ENCODE measurements around the gene GOLPH3.

GOLPH3 gene

DNA sequence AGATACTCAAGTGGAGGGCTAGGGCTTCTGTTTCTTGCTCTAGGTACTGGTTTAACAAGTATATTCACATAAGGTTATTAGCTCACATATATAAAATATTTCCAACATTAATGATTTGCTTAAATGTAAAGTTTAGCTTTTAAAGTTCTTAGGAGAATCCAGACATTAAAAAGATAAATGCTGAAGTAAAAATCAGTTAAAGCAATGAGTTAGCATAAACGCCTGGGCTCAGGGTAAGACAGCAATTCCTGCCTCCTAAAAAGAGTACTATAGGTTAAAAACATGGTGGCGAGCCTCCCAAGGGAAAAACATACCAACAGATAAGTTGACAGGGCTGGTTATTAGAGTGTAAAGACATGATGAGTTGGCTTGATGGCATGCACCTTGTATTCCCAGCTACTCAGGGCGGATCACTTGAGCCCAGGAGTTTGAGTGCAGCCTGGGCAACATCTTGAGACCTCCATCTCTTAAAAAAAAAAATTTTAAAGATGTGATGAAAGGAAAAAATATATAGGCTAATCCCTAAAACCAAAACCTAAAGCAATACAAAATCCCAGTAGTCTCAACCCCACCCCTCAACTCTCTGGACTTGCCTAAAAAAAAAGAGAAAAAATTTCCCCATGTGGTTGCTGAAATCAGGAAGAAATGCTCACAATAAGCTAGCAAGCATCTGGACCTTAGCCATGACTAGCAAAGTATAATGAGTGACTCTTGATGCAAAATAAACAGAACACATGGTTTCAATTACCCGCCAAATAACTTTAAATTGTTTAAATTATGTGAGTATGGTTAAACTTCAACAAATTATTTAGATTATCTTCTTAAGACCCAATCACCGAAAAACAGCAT, 3.6 kb downstream of the GOLPH3 start:
- no peak for DNase-seq

DNA sequence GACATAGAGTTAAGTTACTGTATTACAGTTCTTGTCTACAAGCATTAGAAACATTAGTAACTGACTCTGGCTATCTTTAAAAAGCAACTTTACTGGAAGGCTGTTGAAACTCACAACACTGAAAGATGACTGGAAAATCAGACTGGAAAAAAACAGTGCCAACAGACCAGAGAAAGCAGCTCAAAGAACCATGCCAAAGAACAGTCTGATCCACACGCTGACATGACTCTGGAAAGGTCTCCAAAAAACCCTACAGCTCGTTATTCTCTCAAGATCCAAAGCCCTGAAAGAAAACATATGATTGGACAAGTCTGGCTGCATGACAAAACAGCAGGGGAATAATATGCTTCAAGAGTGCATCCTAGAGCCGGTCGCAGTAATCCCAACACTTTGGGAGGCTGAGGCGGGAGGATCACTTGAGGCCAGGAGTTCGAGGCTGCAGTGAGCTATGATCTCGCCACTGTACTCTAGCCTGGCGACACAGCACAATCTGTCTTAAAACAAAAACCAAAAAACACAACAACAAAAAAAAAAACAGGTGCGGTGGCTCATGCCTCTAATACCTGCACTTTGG, 5.6 kb downstream of the GOLPH3 start:
- DNase-seq, result no peak

DNA sequence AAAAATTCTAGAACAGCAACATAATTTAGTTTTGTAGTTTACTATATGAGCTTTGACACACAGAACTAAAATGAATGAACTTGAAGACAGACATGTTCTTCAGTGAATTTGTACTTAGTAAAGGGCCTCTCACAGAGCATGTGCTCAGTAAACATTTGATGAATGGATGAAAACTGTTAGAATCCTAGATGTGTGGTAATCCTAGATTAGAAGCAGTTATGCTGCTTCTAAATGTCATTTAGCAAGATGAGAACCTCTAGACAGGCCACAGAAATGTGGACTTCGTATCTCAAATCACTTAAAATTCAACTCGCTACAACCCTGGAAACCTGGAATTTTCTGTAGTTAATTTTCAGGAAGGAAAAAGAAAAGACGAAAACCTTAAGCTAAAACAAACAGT, 8.5 kb downstream of the GOLPH3 start:
- no peak for DNase-seq

DNA sequence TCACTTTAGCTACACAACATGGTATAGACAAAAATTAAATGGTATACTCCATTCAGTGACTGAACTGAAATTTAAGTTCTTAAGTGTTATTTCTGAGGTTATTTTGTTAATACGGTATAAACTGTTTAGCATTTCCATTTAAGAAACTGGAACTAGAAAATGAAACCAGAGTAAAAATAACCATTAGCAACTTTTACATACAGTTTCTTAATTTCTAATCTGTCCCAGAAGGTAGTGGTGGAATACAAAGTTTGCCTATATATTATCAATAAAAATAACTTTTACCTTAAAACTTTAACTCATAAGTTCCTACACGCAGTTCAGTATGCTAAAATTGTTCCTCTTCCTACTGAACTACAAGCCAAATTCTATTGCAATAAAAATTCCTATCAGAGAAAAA, 10.3 kb downstream of the GOLPH3 start:
- DNase-seq, result no peak

DNA sequence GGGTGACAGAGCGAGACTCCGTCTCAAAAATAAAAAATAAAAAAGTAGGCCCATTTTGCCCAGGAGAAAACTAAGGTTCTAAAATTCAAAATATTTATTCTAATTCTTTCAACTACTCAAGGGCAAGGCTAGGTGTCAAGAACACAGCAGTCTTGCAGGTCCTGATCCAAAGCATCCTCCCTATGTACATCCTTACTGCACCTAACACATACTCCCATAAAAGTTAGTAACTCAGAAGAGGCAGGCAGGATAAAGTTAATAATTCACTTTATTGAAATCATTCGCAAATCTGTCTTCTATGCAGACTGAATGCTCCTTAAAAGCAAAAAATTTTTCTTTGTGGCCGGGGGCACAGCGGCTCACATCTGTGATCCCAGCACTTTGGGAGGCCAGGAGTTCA, 11.1 kb downstream of the GOLPH3 start:
- no peak for DNase-seq

DNA sequence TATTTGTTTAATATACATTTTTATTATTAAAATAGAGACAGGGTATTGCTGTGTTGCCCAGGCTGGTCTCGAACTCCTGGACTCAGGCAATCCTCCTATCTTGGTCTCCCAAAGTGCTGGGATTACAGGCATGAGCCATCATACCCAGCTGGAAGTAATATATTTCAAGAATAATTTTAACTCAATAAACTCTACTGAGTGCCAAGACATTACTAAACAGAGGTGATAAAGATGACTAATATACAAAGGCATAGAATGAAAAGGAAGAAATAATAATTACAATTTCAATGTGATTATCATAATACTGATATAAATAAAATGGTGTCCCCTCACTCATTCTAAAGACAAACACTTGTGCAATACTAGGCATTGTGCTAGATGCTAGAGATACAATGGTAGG, 13.9 kb downstream of the GOLPH3 start:
- DNase-seq, result no peak

DNA sequence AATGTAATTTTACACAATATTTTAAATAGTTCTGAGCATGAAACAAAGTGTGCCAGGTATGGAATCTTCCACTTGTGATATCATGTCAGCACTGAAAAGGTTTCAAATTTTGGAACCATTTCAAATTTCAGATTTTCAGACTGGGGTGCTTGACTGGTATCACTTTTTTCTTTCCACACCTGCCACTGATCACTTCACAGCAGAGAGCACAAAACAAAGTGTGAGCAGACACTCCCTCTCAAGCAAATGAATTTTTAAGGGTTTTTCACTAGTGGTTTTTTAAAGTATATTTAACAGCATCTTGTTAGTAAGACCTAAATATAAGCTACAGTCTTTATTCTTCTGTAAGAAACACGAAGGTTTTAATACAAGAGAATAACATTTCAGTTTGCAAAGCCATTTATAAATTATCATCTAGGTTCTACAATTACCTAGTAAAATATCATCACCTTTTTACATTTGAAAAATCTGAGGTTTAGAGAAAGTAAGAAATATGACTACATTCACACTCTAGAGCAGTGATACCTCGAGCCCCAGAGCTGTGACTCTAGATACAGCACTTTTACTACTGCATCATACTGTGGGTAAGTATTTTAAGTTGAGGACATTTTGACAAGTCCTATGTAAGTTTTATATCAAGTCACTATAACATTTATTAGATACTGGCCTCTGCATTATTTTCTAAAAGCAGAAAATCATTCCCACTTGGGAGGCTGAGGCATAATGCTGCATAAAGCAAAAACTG, 14.6 kb downstream of the GOLPH3 start:
- no peak for DNase-seq

DNA sequence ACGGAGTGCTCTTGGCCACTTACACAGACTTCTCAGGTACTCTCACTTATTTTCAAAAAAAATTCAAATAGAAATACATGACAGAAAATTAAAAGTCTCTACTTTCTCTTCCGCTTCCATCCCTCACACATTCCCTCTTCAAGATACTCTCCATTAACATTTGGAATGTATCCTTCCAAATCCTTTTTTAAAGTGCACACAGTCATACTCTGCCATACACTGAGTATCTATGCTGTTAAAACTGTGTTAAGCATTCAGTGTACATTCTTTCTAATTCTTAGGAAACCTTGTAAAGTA, 15.5 kb downstream of the GOLPH3 start:
- no peak for DNase-seq

DNA sequence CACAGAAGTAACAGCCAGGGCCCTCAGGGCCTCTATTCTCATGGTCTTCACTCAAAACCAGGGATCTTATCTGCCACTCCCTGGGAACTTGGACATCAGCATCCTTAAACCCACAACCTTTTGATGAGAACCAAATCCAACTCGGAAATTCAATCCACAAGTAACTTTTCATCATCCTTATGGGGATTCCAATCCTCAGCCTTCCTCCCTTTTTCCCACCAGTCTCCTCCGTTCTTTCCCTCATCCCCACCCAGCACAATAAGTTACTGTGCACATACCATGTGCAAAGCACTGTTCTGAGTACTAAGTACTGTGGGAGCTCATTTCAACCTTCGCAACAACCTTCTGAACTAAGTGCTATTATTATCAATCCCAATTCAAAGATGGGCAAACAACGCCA, 17.0 kb downstream of the GOLPH3 start:
- no peak for DNase-seq

DNA sequence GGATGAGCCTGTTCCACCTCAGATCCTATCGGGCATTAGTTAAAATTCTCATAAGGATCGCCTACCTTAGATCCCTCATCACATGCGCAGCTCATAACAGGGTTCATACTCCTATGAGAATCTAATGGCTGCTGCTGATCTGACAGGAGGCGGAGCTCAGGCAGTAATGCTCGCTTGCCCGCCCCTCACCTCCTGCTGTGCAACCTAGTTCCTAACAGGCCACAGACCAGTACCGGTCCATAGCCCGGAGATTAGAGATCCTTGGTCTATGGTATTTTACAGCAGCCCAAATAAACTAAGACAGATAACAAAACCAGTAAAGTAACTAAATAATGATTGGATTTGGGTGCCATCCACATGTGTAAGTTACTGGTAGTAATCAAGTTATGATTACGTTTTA, 17.5 kb downstream of the GOLPH3 start:
- DNase-seq, result no peak

DNA sequence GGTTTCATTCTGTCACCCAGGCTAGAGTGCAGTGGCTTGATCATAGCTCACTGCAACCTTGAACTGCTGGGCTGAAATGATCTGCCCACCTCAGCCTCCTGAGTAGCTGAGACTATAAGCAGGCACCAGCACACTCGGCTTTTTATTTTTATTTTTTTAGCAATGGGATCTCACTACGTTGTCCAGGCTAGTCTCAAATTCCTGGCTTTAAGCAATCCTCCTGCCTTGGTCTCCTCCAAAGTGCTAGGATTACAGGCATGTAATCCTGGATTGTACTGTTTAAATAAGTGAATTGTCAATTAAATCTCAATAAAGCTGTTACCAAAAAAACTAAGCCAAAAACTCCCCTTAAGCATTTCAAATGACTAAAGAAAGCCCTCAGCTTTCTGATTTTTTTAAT, 18.9 kb downstream of the GOLPH3 start:
- no peak for DNase-seq

DNA sequence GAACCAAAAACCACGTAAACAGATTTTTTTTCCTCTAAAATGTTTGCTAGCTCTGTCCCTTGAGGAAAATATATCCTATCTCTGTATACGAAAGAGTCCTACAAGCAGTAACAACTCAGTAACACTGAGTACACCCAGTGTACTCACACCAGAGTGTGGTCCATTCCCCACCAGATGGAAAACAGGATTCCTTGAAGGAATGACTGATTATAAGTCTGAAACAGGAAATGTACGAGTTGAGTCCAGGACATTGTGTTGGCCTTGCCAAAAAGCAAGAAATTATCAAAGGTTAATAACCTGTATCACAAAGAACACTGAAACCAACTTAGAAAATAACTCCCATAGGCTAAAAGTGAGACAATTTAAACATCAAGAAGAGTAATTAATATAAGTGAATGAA, 20.4 kb downstream of the GOLPH3 start:
- no peak for DNase-seq

DNA sequence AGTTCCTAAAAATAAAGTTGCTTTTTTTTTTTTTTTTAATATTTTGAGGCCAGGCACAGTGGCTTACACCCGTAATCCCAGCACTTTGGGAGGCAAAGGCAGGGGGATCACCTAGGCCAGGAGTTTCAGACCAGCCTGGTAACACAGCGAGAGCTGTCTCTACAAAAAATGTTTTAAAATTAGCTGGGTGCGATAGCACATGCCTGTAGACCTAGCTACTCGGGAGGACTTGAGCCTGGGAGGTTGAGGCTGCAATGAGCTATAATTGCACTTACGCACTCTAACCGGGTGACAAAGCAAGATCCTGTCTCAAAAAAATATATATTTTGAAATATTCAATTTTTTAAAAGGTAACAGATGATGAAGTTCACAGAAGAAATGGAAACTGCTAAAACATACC, 22.9 kb downstream of the GOLPH3 start:
- no peak for DNase-seq

DNA sequence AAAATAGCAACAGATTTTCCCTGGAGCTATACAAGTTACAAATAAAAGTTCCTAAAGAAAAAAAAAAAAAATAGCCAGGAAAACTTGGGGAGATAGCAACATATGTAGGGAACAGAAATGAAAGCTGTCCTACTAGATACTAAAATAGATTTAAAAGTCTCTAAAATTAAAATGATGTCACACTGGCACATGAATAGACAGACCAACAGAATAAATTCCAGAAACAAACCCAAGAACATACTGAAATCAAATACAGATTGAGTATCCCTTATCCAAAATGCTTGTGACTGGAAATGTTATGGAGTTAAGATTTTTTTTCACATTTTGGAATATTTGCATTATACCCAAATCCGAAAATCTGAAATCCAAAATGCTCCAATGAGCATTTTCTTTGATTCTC, 23.8 kb downstream of the GOLPH3 start:
- no peak for DNase-seq

DNA sequence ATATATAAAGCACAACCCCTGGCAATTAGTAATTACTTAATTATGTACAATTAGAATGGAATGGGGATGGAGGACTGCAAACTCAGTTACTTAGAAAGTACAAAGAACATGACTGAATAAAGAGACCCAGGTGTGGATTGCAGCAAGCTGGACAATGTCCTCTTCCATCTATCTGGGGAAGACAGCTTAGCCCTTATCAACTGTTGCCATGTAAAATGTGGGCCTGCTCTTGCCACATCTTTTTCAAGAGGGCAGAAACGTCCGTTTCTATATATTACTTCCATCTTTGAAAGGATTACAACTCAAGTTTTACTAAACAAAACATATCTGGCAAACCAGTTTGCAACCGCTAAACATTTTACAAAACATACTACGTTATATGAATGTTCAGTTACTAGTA, 26.2 kb downstream of the GOLPH3 start:
- no peak for DNase-seq

DNA sequence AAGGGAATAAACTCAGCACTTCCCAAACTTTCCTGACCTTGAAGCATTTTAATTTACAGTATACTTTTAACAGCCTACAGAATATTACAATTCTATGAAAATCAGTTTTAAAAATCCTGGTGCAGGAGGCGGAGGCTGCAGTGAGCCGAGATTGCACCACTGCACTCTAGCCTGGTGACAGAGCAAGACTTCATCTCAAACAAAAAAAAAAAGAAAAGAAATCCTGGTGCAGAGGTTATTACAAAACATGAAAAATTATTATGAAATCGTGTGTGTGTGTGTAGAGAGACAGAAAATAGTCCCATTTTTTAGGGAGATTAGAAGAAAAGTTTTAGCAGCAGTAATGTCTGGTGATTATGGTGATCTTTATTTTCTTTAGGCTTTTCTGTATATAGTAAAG, 26.9 kb downstream of the GOLPH3 start:
- no peak for DNase-seq

DNA sequence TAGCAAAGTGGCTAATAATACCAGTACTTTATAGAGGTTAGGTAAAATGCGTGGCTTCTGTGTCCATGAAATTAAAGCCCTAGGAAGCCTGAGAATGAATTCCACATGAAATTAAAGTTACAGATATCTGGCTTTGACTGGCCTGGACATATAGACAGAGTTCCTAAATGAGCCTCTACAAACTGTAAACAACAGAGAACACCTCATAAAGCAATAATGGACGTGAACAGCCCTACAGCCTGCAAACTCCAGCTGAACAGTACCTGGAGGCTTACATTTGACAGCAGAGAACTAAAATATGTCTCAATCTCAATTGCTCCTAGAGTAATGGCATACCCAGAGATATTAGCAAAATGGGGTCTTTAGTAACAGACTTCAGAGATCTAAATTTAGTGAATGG, 28.7 kb downstream of the GOLPH3 start:
- no peak for DNase-seq

DNA sequence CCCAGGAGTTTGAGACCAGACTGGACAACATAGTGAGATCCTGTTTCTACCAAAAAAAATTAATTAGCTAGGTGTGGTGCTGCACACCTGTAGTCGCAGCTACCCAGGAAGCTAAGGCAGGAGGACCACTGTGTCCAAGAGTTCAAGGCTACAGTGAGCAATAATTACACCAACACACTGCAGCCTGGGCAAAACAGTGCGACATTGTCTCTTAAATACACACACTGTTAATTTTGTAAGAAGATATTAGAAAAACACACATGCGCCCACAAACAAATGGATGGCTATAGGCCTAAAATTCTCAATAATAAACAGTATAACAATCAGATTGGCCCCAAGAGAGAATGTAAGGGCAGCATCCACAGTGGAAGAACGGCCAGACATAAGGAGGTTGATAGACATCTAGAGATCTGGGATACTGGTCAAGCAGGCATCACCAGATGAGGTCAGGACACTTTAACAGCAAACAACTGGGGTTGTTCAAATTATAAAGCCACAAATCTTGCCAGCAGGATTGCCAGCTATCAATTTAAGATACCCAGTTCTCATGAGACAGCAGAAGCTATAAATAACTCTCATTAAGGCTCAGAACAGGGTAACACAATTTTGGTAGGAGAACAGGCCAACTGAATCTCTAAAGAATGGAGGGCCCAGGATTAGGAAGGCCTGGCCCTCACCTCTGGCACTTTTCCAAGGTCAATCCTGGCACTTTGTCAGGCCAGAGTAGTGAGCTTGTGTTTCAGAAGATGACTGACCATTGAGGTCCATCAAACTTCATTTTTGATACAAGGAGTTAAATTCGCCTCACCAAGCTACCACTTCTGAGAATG, 29.5 kb downstream of the GOLPH3 start:
- DNase-seq, result no peak

DNA sequence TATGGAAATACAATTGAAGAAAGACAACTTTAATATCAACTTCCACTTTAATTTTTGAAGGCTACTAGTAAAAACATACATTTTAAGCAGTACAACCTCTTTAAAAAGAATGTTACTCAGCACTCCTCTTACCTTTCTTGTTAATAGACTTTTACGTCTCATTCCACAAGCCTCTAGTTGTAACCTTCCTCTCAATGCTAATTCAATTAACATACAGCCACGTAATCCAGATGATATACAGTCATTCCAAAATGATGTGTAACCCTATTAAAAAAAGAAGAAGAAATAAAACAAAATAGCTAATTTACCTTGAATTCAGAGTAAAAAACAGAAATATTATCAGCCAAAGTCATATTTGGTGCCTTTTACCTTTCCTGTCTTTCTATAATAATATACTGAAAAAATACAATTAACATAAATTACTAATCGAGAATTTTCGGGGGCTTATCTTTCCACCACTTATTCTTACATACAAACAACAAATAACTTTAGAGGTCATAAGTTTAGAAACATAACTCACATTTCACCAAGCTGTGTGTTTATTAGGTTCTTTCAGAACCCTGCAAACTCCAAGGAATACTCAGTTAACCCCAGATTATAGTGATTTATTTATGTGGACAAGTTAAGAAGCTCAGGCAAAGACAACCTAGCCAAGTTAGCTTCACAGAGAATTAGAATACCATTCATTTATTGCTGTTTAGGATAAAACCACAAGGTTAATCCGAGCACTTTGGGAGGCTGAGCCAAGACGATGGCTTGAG, 30.3 kb downstream of the GOLPH3 start:
- no peak for DNase-seq

DNA sequence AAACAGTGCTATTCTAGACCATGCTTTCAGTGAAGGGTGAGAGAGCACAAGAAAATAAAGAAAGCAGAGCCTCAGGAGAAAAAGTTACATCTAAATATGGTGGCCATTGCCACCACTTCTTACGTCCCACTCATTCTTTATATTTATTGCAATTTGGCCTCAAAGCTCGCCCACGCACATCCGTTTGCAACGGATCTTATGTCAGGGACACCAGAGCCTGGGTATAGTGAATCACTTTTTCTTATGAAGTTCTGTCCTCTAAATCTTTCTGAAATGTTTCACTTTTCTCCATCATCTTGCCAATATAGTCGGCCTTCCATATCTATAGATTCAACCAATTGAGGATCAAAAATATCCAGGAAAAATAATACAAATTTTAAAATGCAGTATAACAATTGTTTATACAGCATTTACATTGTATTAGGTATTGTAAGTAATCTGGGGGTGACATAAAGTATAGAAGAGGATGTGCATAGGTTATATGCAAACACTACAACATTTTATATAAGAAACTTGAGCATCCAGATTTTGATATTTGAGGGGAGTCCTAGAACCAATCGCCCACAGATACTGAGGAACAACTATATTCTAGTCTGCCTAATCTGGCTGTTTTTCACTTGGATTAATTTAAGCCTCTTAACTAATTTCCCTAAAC, 35.2 kb downstream of the GOLPH3 start:
- no peak for DNase-seq

DNA sequence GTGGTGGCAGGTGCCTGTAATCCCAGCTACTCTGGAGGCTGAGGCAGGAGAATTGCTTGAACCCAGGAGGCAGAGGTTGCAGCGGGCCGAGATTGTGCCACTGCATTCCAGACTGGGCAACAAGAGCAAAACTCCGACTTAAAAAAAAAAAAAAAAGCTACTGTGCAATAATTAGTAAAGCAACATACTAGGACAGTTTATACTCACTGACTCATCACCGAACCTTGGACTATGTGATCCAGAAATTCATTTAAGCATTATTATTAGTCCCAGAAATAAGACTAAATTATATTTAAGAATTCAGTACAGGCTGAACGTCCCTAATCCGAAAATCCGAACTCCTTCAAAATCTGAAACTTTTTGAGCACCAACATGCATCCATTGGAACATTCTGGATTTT, 37.8 kb downstream of the GOLPH3 start:
- DNase-seq, result no peak

DNA sequence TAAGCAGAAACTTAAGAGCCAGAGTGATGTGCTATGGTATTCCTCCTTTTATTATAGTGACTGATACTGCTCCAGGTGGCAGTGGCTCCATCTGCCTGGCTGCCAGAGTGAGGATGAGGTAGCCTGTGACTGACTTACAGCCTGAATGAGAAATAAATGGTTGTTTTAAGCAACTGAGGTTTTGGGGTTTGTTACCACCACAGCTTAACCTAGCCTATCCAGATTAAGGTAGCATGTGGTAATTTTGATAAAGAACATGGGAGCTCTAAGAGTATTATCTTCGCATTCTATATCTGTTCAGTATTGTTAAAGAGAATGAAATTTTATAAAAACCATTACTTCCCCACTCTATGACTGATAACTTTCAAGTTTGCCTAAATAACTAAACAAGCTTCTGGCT, 39.0 kb downstream of the GOLPH3 start:
- no peak for DNase-seq

Data from DMS53 (cell line).